GM19099 (cell line): ENCODE results near the gene GADL1.

Experiments
- POLR2A ChIP-seq: IDR thresholded peaks from 3 replicates; pipeline ENCODE4 v1.6.1; 2011; ENCODE audit warnings: low read depth; ENCODE audit not compliant: insufficient read length; ENCODE audit errors: extremely low read depth

Gene GADL1

DNA sequence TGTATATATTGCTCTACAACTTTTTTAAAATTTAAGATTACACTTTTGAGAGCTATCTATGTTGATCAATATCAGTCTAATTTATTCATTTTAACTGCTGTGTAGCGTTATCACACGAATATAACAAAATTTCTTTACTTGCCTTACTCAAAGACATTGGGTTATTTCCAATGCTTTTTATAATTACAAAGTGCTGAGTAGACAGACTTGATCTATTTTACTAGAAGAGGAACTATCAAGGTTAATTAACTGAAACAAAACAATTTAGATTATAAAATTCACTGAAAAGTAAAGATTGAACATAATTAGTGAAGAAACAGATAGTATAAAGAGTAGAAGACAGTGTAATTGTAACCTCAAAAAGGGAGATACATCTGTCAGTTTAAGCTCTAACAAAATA lies 182.6 kb downstream of the GADL1 start:
- TF ChIP-seq POLR2A: no peak

DNA sequence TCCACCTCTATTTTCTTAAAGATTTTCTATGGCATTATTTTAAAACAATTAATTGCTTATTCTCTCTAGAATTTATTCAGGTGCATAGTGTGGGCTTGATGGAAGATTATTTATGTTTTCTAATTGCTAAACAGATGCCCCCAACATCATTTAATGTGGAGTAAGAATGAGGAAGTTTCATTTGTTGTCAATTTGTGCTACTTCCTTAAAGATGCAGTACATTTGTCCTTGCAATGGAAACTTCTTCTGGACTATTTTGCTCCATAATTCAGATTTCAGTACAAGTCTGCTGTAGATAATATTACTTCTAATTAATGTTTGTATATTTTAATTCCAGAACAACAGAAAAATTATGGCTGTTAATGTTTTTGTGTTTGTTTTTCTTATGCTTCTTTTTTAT lies 183.3 kb downstream of the GADL1 start:
- TF ChIP-seq POLR2A: no peak

DNA sequence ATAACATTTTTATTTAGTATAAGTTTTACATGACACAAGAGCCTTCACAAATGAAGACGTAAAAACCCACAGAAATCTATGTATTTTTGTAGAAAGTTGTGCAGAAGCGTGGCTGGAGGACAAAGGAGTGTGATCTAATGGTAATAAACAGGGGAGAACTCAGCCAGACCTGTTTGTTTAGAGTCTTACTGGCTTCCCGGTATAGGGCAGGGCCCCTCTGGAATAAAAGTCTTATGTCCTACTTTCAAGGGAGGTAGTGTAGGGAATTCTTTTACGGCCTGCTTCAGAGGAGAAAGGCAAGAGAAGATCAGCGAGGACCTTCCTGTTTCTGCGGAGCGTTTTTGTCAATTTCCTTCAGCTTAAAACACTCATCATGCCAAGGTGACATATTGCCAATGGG lies 184.4 kb downstream of the GADL1 start:
- TF ChIP-seq POLR2A: no peak

DNA sequence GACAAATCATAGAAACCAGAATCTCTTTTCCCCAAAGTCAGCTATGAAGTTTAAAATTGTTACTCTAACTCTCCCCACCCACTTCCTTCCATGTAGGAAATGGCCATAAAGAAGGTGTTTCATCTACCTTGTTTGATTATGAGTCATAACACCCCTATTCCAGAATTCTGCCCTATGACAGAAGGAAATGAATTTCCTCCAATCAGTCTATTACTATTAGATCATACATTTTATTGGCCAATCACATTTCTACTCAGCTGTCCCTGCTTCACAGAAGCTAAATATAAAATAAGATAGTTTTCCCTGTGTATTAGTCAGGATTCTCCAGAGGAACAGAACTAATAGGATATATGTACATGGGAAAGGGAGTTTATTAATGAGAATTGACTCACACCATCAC lies 186.0 kb downstream of the GADL1 start:
- TF ChIP-seq POLR2A: no peak

DNA sequence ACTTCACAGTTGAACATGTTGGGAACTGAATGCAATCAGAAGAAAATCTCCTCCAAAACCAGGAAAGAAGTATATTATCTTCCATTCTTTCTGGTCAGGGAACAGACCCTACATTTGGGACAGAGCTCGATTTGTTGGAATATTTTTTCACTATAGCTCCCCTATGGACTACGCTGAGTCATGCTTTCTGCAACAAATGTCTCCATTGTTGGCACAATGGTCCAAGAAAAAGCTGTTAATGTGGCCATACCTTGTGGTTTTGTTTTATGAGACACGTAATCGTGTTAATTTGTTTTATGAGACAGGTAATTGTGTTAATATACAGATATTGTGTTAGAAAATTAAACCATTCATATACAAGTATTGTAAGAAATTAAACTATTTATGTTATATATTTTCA lies 186.6 kb downstream of the GADL1 start:
- TF ChIP-seq POLR2A: no peak

DNA sequence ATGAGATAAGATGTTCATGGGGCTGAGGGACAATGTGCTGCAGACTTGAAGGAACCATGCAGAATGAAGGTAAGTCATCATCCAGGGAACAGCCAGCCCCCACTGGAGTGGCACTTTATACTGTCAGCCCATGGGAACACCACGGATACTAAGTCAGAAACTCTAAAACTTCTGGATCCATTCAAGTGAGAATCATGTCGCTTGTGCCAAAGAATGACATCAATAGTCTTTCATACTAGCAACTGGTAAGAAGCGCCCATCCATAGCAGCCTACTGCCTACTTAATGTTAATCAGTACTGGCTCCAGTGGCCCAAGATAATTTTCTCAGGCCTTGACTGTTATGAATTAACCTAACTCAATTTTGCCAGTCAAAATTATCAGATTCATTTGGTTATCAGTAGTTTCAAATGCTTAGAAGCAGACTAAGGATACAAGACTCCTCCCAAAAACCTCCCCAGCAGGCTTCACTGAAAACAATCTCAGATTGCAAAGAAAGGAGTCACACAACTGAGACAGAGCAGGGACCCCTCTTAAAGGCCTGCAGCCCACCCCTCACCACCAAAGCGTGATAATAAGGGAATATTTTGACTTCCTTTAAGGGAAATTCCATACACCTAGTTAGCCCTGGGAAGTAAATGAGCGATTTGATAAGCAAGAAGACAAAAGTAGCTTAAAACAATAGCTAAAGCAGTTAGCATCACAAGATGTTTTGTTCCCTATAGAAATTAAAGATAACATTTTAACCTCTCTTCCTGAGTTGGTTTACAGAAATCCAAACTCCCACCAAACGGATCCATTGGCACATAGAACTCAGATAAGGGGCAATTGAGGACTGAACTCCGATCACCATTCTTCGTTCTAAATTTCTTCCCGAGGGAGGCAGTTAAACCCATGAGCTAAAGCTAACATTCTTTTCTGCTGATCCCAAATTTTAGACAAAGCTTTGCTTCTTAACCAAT lies 189.2 kb downstream of the GADL1 start:
- TF ChIP-seq POLR2A: no peak

DNA sequence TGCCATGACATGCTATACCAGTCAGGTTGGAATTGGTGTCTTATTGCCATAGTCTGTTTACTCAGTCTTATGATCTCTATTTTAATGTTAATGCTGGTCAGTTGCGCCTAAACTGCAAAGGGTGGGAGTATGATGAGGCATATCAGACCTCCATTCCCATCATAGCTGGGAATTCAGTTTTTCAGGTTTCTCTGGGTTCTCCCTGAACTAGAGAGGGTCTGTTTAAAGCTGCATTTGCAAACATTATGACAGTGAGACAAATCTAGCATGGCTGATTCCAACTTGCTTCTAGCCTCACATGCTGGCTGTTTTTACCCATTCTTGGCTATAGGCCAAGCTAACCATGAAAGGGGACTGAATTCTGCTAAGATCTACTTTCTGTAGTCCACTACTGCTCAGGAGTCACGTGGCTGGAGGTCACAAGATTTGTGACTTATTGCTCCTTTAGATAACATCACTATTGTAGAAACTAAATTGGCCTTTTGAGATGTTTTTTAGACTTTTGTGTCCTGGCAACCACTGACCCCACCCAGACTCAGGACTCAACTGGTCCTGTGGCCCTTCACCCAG lies 191.5 kb downstream of the GADL1 start:
- TF ChIP-seq POLR2A: no peak

DNA sequence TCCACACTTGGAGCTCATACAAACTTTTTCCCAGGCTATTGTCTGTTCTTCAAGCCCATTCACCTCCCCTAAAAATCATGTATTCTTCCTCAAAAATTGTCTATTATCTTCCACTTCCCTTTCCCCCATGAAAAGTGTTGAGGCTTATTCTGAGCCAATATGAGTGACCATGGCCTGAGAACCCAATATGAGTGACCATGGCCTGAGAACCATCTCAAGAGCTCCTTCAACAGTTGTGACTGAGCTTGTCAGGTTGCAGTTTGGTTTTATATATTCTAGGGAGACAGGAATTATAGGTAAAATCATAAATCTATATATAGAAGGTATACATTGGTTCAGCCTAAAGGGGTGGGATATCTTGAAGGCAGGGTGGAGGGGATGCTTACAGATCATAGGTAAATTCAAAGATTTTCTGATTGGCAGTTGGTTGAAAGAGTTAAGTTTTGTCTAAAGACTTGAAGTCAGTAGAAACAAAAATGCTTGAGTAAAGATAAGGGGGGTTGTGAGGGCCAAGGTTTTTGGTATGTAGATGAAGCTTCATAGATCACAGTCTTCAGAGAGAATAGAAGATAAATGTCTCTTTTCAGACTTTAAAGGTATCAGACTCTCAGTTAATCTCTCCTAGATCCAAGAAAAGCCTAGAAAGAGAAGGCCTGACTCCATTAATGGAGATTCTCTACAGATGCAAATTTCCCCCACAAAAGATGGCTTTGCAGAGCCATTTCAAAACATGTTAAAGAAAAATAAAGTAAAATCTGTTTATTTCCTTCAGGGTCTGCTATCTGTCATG lies 192.2 kb downstream of the GADL1 start:
- TF ChIP-seq POLR2A: no peak

DNA sequence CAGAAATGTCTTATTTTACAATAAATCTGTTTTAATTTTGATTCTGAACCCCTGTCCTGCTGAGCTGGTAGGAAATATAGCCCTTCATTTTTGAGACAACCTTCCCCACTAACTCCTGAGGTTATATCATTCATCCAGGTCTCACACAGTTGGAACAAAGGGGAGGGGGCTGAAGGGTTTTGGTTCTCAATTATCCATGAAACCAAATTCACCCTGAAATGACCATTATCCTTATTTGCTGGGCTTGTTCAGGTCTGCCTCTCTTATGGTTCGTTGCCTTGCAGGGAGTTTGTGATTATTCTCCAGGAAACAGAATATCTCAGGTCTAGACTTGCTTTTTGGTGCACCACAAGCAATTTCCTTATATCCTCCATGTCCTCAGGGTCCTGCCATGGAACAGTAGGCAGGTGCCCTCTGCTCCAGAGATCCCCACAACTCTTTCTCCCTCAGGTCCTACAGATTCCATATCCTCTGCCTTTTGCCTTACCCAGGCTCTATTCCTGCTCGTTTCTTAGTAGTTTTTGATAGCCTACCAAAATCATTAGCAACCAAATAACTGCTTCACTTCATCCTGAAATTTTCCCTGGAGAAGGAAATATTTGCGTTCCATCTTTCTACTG lies 193.6 kb downstream of the GADL1 start:
- no peak for TF ChIP-seq POLR2A

DNA sequence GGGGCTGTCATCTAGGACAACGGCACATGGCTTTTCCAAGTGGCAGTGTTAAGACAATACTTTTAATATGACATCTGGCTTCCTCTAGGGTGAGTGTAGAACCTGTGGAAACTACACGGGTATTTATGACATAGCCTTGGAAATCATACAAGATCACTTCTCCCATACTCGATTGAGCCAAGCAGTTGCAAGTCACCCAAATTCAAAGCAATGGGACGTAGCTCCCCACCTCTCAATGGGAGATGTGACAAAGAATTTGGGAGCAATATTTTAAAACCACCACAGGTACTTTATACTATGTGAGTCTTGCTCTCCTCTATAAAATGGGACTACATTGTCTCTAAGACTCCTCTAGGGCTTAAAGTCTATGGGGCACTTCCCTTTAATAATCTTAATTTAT lies 194.5 kb downstream of the GADL1 start:
- no peak for TF ChIP-seq POLR2A

DNA sequence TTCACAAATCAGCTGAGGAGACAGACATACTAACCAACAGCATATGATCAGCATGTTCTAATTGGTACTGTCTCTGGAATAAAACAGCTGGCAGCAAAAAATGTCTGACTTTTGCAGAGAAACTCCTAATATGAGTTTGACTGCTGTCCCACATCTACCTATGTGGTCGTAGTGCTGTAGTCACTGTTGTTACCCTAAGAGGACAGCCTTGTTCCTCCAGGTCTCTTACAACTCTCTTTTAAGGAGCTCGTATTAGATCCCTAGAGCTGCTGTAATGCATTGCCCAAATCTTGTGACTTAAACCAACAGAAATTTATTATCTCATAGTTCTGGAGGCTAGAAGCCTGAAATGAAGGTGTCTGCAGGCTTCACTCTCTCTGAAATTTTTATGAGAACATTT lies 195.9 kb downstream of the GADL1 start:
- no peak for TF ChIP-seq POLR2A

DNA sequence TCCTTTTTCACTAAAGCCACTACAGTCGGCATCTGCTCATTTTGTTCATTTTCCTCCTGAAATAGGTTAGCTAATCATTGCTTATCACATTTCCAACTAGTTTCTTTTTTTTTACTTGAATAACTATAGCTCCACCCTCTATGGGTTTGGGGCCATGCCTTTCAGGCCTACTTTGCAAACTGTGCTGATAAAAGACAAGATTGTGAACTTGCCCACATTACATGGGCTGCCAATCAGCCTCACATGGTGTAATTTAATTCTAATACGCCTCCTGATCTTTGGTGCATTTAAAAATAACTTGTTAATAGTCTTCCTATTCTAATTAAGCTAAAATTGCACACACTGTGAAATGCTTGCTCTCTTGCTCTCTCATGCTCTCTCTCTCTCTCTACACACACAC lies 197.6 kb downstream of the GADL1 start:
- TF ChIP-seq POLR2A: no peak

DNA sequence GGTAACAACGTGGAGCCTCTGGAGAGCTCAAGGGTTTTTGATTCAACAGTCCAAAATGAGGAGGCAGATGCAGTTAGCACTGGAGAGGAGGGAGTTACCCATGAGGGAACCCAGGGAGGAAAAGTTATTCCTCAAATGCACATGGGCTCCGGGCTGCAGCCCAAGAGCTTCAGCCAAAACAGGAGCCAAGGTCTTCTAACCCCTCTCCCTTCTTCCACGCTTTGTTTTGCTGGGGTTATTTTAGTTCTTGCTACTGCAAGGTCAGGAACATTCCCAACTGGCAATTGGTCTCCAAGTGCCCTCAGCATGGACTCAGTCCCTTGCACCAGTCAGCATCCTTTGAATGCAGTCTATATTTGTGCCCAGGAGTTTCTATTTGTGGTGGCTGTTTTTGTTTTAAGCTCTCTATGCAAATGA lies 198.1 kb downstream of the GADL1 start:
- no peak for TF ChIP-seq POLR2A

DNA sequence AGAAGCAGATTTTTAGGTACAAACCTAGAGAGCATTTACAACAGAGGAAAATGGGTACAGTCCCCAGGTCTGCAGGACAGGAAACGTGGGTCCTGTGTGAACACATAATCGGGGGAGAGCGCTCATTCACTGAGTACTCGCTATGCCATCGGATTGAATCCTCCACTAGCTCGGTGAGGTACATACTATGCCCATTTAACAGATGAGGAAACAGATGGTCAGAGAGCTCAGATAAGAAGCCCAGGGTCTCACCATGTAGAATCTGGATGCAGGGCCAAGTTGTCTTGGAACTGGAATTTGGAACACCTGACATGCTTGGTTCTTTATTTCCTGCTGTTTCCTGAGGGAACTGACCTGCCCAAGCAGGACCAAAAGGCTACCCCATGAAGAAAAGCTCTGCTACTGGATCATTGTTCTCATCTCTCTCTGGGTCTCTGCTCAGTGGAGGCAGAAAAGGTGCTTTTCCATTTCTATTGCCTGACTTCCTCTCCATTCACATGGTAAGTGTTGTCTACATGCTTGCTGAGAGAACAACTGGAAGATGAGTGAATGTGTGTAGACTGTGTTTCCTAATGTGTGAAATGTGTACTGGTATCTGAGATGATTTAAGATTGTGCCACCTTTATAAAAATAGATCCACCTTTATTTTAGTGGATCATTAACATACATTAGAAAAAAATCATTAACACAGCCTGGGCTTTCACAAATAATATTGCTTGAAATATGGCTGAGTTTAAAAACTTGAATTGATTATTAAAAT lies 199.0 kb downstream of the GADL1 start:
- TF ChIP-seq POLR2A: no peak
